Measurements from ENCODE around the gene CENPVL3. TPM values are rescaled to one million over a fixed set of nuclear protein-coding genes. Genes with fewer than 3 reads are reported as not detected.

CENPVL3 gene
- total and polyA plus RNA-seq, 2 donors = 0.02 to 0.14 TPM

DNA sequence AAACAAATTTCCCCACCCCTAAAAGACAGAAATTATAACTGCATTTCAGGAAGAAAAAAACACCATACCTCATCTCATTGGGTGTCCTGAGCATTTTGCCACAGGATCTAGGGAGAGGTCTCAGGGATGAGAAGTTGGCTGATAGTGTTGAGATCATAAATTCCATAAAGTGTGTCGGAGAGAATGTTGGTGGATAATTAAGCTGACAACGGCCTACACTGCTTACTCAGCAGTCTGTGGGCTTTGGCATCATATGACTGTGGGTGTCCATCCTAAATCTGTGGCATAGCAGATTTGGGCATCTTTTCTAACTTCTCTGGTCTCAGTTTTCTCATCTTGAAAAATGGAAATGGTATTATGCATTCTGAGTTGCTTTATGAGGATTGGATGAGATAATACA, 12.3 kb downstream of the CENPVL3 start:
- Histone ChIP-seq H3K27me3 (ENCODE audit: control insufficient read depth in 2 of 2, insufficient read depth in 1 of 2, low read length in 1 of 2) (no peaks in the 10 kb centered on the region), H3K27ac (ENCODE audit: low read depth in 1 of 2, low read length in 1 of 2) (no peak overlapping the region), H3K36me3 (ENCODE audit: control insufficient read depth in 2 of 2, insufficient read depth in 2 of 2, low read length in 1 of 2) (no peaks in the 10 kb centered on the region), H3K9me3 (ENCODE audit: control insufficient read depth in 2 of 2, insufficient read depth in 1 of 2, low read length in 1 of 2) (no peaks in the 10 kb centered on the region), H3K4me3 (ENCODE audit: low read length in 2 of 2) (no peak overlapping the region), H3K4me1 (ENCODE audit: control insufficient read depth in 2 of 2, insufficient read depth in 2 of 2, low read length in 2 of 2) (no peaks in the 10 kb centered on the region)
- WGBS = 95% methylated on average over 2 of the region's 2 CpGs
- no peak for DNase-seq (ENCODE audit: low read depth in 6 of 9, low spot score in 9 of 9)

DNA sequence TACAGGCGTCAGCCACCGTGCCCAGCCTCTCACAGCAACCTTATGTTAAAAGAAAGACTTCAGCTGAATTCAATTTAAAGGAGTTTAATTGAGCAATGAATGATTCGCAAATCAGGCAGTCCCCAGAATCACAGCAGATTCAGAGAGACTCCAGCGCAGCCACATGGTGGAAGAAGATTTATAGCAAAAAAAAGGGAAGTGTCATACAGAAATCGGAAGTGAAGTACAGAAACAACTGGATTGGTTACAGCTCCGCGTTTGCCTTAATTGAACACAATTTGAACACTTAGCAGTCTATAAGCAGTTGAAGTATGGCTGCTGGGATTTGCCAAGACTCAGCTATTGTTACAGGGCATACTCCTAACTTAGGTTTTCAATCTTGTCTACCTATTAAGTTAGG, 19.8 kb downstream of the CENPVL3 start:
- H3K4me1 ChIP-seq (ENCODE audit: control insufficient read depth in 2 of 2, insufficient read depth in 2 of 2, low read length in 2 of 2) = no peaks in the 10 kb centered on the region
- H3K27me3 ChIP-seq (ENCODE audit: control insufficient read depth in 2 of 2, insufficient read depth in 1 of 2, low read length in 1 of 2) = no peaks in the 10 kb centered on the region
- no peaks in the 10 kb centered on the region for H3K9me3 ChIP-seq (ENCODE audit: control insufficient read depth in 2 of 2, insufficient read depth in 1 of 2, low read length in 1 of 2)
- no peak overlapping the region for H3K4me3 ChIP-seq (ENCODE audit: low read length in 2 of 2)
- WGBS = 28% methylated on average over 7 of the region's 7 CpGs
- no peak overlapping the region for H3K27ac ChIP-seq (ENCODE audit: low read depth in 1 of 2, low read length in 1 of 2)
- no peaks in the 10 kb centered on the region for H3K36me3 ChIP-seq (ENCODE audit: control insufficient read depth in 2 of 2, insufficient read depth in 2 of 2, low read length in 1 of 2)
- no peak for DNase-seq (ENCODE audit: low read depth in 6 of 9, low spot score in 9 of 9)

DNA sequence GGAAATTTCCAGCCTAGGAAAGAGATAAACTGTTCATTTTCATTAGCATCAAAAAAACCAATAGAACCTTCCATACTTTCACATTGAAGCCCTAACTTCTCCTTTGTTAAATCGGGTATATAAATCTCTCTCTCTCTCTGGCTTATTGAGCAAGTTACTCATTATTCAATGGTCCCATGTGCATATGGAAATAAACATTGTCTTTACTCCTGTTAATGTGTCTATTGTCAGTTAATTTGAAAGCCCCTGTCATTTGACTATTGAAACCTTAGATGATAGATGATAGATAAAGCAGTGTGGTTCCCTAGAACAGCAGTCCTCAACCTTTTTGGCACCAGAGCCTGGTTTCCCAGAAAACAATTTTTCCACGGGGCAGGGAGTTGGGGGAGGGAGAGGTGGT, 46.8 kb downstream of the CENPVL3 start:
- DNase-seq (ENCODE audit: low read depth in 6 of 9, low spot score in 9 of 9) = no peak
- Histone ChIP-seq H3K36me3 (ENCODE audit: control insufficient read depth in 2 of 2, insufficient read depth in 2 of 2, low read length in 1 of 2) (no peaks in the 10 kb centered on the region), H3K9me3 (ENCODE audit: control insufficient read depth in 2 of 2, insufficient read depth in 1 of 2, low read length in 1 of 2) (no peaks in the 10 kb centered on the region), H3K27me3 (ENCODE audit: control insufficient read depth in 2 of 2, insufficient read depth in 1 of 2, low read length in 1 of 2) (no peaks in the 10 kb centered on the region), H3K4me1 (ENCODE audit: control insufficient read depth in 2 of 2, insufficient read depth in 2 of 2, low read length in 2 of 2) (no peaks in the 10 kb centered on the region), H3K4me3 (ENCODE audit: low read length in 2 of 2) (no peak overlapping the region), H3K27ac (ENCODE audit: low read depth in 1 of 2, low read length in 1 of 2) (no peak overlapping the region)
- 71% methylated on average over 2 of the region's 2 CpGs for WGBS

GRCh38 chrX:51569561-51569960, 49.2 kb downstream of the CENPVL3 start:
- H3K4me1 ChIP-seq (ENCODE audit: control insufficient read depth in 2 of 2, insufficient read depth in 2 of 2, low read length in 2 of 2) = no peaks in the 10 kb centered on the region
- no peak overlapping the region for H3K27ac ChIP-seq (ENCODE audit: low read depth in 1 of 2, low read length in 1 of 2)
- WGBS = 98% methylated on average over 3 of the region's 3 CpGs
- DNase-seq (ENCODE audit: low read depth in 6 of 9, low spot score in 9 of 9) = no peak
- no peaks in the 10 kb centered on the region for H3K36me3 ChIP-seq (ENCODE audit: control insufficient read depth in 2 of 2, insufficient read depth in 2 of 2, low read length in 1 of 2)
- H3K27me3 ChIP-seq (ENCODE audit: control insufficient read depth in 2 of 2, insufficient read depth in 1 of 2, low read length in 1 of 2) = no peaks in the 10 kb centered on the region
- H3K9me3 ChIP-seq (ENCODE audit: control insufficient read depth in 2 of 2, insufficient read depth in 1 of 2, low read length in 1 of 2) = no peaks in the 10 kb centered on the region
- no peak overlapping the region for H3K4me3 ChIP-seq (ENCODE audit: low read length in 2 of 2)

DNA sequence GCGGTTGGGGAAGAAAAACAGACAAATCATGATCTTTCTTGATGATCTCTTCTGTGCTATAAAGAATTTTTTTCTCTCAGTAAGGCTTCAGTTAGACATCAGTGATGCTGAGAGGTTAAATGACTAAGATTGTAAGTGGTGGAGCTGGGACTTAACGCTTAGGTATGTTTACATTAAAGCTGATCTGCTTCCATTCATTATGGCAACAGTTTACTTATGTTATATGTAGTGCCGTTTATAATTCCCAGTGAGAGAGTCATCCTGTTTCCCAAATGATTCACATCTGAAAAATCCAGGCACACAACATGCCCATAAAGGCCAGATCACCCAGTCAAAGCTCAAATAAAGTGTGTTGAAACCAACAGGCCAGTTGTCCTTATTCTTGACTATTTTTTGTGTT, 50.1 kb downstream of the CENPVL3 start:
- H3K9me3 ChIP-seq (ENCODE audit: control insufficient read depth in 2 of 2, insufficient read depth in 1 of 2, low read length in 1 of 2) = no peaks in the 10 kb centered on the region
- no peaks in the 10 kb centered on the region for H3K4me1 ChIP-seq (ENCODE audit: control insufficient read depth in 2 of 2, insufficient read depth in 2 of 2, low read length in 2 of 2)
- no peaks in the 10 kb centered on the region for H3K27me3 ChIP-seq (ENCODE audit: control insufficient read depth in 2 of 2, insufficient read depth in 1 of 2, low read length in 1 of 2)
- 93% methylated on average over 3 of the region's 3 CpGs for WGBS
- H3K27ac ChIP-seq (ENCODE audit: low read depth in 1 of 2, low read length in 1 of 2) = no peak overlapping the region
- no peaks in the 10 kb centered on the region for H3K36me3 ChIP-seq (ENCODE audit: control insufficient read depth in 2 of 2, insufficient read depth in 2 of 2, low read length in 1 of 2)
- DNase-seq (ENCODE audit: low read depth in 6 of 9, low spot score in 9 of 9) = no peak
- no peak overlapping the region for H3K4me3 ChIP-seq (ENCODE audit: low read length in 2 of 2)

Other genes with a start within 250 kb of the CENPVL3 start
- 5.2 TPM for gene NUDT11, start 122.3 kb downstream of the CENPVL3 start, total RNA-seq
- 3.0 TPM for gene NUDT11, start 122.3 kb downstream of the CENPVL3 start, polyA plus RNA-seq
- 0.24 TPM for gene CENPVL2, start 63.9 kb upstream of the CENPVL3 start, total RNA-seq
- 0.41 TPM for gene CENPVL2, start 63.9 kb upstream of the CENPVL3 start, polyA plus RNA-seq
- 0.24 TPM for gene CENPVL1, start 91.6 kb upstream of the CENPVL3 start, total RNA-seq
- gene CENPVL1, start 91.6 kb upstream of the CENPVL3 start, polyA plus RNA-seq = 0.41 TPM
- gene GSPT2, start 124.5 kb upstream of the CENPVL3 start, total RNA-seq = 10.5 TPM
- gene GSPT2, start 124.5 kb upstream of the CENPVL3 start, polyA plus RNA-seq = 18.8 TPM

All from thymus (tissue), 11 donors.